ENCODE data around the gene ASB6.
"Not testable (repeated sequence)": the region's sequence is repeated elsewhere in the genome, so short reads cannot be mapped to it uniquely, and the experiment has no call there.

ASB6 gene

DNA sequence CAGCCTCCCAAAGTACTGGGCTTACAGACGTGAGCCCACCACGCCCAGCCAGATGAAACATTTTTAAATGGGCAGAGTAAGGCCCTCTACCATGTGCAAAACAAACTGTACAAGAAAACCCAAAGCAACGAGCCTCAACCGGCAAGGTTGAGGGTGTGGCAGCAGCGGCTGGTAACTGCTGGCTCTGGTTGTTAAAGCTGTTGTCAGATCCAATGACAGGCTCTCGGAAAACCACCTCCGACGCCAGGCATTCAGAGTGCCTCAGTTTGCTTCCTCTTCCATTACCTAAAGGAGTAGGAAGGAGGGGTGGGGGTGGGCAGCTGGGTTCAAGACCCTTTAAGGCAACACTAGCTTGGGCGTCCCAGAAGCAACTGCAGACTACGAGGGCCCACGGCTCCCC is 2.4 kb upstream of the ASB6 start:
- no peak for DNase-seq (ENCODE audit: low read depth, low spot score)

- no peak for DNase-seq (ENCODE audit: low read depth, low spot score)
Observed at GRCh38 chr9:129643706-129644105, 1.8 kb upstream of the ASB6 start.

DNA sequence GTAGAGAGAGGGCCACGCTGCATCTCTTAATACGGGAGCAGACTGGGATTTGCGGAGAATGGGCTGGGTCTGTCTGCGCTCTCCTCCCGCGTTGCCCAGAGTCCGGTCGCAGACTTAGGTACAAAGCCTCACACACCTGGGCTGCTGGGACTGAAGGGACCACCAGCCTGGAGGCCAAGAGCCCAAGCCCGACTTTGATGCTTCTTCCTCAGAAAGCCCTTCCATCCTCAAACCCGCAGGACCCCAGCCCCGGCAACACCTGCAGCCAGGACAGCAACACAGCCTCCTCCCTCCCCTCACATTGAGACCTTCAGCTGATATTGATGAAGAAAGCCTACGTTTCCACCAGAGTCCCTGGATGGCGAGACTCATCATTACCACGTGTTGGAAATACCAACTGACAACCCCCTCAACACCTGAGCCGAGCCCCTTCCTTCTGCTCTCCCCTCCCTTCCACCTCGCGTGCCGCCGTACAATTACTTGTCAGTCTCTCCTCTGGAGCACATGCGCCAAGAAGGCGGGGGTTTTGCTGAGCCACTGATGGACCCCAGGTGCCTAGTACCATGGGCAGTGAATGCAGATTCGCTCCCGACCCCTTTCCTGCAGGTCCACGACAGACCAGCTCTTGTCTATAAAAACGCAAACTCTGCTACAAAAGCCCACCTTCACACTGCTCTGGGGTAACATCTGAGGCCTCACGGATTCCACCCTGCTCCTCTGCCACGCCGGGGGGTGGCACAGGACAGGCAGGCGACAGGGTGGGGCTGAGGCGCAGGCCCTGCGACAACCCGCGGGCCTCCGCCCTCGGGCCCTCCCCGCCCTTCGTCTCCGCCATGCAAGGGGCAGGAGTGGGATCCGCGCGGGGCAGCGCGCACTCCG is 841 bp downstream of the ASB6 start:
- no peak for DNase-seq (ENCODE audit: low read depth, low spot score)

DNA sequence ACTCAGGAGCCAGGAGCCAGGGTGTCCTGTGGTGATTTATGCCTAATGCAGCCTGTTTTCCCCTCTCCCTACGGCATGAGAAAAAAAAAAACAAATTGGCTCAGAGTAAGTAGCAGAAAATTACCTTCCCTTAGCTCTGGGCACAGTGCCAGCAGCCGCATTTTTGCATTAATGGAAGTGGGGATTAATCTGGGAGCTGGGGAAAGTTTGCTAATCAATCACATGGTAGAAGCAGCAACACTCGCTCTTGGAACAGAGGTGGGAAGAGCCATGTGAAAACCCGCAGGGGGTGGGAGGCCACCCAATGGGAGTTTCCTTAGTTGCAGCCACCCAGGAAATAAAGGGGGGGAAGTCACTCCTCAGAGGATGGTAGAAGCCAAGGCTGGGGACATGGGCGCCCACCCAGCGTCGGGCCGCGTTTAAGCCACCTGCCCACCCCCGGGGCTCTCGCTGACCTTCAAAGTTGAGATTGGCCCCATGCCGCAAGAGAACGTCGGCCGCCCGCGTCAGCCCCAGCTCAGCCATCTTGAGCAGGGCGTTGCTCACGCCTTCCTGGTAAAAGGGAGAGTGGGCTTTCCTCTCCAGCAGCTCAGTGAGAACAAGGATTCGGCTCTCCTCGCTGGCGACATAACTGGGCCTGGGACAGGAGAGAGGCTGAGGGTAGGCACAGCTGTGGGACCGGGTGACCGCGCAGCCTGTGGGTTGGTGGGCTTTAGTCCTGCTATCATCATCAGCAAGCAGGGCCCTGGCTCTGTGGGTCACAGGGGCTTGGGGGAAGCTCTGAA is 1.7 kb downstream of the ASB6 start:
- DNase-seq (ENCODE audit: low read depth, low spot score), result no peak

DNA sequence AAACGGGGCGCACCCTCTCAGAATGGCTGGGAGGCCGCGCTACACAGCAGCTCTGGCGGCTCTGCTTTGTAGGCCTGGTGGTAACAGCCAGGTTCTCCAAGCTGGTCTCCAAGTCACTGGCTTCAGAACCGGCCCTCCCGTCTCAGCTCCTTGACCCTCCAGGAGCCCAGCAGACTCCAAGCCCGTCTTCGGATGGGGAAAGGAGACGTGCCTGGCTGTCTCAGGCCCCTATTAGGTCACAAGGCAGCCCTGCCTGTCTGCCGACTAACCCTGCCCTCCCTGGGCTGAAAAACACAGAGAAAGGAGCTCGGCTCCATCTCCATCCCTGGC is 2.2 kb downstream of the ASB6 start:
- DNase-seq (ENCODE audit: low read depth, low spot score), result no peak

DNA sequence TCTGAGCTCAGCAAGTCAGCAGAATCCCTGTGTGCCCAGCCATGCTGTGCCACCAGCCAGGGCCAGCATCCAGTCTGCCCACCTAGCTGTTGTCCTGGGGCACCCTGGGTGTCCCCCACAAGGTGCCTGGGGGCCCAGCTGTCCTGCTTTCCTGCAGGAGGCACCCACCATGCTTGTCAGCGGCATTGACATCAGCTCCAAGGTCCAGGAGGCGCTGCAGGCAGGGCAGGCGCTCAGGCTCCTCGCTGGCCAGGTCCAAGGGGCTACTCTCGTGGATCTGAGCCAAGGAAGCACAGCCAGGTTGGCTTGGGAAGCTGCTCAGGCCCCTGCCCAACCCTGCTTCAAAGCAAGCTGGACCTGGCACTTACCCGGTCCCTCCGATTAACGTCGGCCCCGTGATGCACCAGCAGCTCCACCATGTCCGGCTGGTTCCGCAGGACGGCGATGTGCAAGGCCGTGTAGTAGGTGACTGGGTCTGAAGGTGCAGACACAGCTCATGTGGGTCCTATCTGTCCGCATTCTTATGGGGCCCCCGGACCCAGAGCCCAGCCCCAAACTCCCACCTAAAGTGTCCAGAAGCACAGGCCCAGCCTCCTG is 2.8 kb downstream of the ASB6 start:
- no peak for DNase-seq (ENCODE audit: low read depth, low spot score)

DNA sequence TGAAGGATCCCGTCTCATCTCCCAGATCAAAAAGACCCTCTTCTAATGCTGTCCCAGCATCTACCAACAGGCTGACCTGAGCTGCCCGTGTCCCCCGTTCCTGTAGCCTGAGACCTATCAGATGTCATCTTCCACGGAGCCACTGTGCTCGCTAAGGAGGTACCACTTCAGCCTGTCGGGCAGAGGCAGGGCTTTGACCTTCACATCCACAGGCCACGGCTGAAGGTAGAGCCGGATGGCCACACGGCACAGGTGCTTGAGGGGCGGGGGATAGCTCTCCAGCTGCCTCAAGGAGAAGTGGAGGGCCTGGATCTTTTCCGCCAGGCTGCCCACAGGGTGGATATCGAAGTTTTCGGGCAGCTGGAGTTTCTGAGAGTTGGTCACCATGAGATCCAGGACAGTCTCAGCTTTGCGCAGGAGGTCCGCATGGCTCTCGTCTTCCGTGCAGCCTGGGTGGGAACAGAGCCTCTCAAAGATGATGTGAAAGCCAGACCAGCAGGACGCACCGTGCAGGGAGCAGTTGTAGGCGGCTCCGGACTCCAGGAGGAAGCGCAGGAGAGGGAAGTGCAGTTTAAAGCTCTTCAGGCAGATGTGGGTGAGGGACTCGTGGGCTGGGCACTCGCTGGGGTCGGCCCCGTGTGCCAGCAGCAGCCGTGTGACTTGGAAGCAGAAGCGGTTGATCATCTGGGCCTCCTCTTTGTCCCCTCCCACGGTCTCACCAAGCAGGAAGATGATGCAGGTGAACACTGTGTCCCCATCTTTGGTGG is 4.1 kb downstream of the ASB6 start:
- DNase-seq (ENCODE audit: low read depth, low spot score), result no peak

DNA sequence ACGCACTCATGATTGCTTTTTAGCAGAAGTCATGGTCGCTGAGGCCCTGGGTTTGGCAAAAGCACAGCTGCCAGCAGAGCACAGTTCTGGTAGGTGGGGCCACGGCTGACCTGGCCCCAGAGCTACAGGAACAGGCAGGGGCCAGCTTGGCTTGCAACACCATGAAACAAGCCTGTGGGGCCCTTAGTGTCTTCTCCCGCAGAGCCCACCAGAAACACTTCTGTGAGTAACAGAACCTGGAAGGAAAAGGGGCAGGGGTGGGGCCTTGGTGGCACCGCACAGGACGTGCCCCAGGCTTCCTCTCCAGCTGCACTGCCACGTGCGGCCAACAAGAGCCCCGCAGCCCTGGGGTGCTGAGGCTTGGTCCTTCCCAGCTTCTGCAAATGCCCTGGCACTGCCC is 4.8 kb downstream of the ASB6 start:
- DNase-seq (ENCODE audit: low read depth, low spot score), result no peak

DNA sequence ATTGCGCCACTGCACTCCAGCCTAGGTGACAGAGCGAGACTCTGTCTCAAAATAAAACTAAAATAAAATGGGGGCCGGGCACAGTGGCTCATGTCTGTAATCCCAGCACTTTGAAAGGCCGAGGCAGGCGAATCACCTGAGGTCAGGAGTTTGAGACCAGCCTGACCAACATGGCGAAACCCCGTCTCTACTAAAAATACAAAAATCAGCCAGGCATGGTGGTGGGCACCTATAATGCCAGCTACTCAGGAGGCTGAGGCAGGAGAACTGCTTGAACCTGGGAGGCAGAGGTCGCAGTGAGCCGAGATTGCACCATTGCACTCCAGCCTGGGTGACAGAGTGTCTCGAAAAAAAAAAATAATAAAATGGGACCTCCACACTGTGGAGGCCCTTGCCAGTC is 5.6 kb downstream of the ASB6 start:
- DNase-seq (ENCODE audit: low read depth, low spot score), result not testable (repeated sequence)

GRCh38 chr9:129635099-129636065 is 6.6 kb downstream of the ASB6 start:
- no peak for DNase-seq (ENCODE audit: low read depth, low spot score)

DNA sequence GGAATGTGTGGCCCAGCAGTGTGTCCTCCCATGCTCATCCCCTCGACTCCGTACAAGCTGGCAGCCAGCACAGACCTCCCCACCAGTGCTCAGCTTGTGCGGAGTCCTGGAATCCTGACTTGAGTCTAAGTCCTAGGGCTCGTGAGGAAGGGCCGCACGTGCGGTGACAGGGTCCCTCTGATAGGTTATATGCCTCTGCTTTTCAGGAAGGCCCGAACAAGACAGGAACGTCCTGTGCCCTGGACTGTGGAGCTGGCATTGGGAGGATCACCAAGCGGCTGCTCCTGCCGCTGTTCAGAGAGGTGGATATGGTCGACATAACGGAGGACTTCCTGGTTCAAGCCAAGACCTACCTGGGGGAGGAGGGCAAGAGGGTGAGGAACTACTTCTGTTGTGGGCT is 8.1 kb downstream of the ASB6 start:
- DNase-seq (ENCODE audit: low read depth, low spot score), result no peak

DNA sequence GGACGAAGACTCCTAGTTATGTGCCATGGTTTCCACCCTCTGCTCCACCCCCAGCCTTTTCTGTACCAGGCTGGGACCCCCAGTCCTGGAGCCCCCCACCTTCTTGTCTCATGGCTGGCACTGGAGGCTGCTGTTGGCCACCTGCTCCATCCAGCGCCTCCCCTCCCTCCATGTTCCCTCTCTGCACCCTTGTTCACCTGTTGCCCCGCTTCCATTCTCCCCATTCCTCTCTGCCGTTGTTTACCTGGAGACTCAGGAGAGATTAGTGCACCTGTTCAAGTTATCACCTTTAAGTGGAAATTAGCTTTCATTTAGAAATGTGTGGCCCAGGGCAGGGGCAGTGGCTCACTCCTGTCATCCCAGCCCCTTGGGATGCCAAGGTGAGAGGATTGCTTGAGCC is 8.7 kb downstream of the ASB6 start:
- no peak for DNase-seq (ENCODE audit: low read depth, low spot score)

DNA sequence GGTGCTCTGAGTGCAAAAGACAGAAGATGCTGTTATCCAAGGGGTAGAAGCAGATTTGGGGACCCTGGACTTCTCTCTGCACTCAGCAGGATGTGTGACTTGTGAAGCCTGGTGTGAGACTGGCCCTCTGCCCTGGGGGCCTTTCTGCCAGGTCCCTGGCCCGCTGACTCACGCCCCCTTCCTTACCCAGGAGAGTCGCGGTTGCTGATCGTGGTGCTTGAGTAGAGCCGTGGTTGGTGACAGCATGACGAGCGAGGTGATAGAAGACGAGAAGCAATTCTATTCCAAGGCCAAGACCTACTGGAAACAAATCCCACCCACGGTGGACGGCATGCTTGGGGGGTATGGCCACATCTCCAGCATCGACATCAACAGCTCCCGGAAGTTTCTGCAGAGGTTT is 9.5 kb downstream of the ASB6 start:
- DNase-seq (ENCODE audit: low read depth, low spot score), result no peak

- no peak for DNase-seq (ENCODE audit: low read depth, low spot score)
Observed at GRCh38 chr9:129631674-129632129, 10.2 kb downstream of the ASB6 start.

GRCh38 chr9:129630967-129631673 is 10.8 kb downstream of the ASB6 start:
- no peak for DNase-seq (ENCODE audit: low read depth, low spot score)

DNA sequence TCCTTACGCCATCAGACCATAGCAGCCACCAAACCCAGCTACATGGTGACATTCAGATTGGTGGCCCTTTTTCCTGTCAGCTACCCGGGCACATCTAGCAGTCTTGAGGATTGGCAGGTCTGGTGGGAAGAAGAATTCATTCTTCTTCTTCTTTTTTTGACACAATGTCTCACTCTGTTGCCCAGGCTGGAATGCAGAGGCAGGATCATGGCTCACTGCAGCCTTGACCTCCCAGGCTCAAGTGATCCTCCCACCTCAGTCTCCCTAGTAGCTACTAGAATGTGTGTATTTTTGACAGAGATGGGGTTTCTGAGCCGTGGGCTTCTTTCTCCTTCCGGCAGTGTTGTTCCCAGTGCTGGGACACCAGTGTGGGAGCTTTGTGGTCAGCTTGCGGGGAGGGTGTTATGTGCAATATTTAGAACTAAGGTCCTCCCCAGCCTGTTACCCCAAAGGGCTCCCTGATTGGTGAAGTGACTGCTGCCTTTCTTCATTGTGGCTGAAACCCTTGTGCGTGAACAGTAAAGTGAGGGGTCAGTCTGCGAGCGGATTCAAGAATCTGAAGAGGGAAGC is 12.6 kb downstream of the ASB6 start:
- DNase-seq (ENCODE audit: low read depth, low spot score), result no peak

DNA sequence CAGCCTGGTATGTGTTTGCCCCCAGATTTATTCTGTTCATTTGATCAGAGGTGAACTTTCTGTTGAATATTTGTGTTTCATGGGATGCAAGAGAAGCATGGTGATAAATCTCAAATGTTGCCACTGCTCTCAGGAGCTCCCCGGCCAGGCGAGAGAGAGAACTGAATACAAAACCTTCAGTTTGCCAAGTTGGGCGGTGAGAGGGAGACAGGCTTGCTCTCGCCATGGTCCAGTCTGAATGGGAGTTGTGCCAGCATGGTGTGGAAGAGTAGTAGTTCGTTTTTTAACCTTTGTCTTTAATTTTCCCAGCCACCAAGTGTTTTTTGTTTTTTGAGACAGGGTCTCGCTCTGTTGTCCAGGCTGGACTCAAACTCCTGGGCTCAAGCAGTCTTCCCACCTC is 13.2 kb downstream of the ASB6 start:
- DNase-seq (ENCODE audit: low read depth, low spot score), result no peak

GRCh38 chr9:129627556-129628440 is 14.2 kb downstream of the ASB6 start:
- DNase-seq (ENCODE audit: low read depth, low spot score), result no peak
